ENCODE results near the gene HSDL1. TPM values are rescaled to one million over a fixed set of nuclear protein-coding genes. Genes with fewer than 3 reads are reported as not detected.

The HSDL1 gene
- total and polyA plus RNA-seq, 8 donors, result 7.2 to 374 (median 9.2) TPM

- Histone ChIP-seq H3K9me3 (no peaks in the 10 kb centered on the region), H3K36me3 (no peaks in the 10 kb centered on the region), H3K4me1 (no peaks in the 10 kb centered on the region), H3K27ac (no peak overlapping the region), H3K27me3 (peaks cover 0 to 28% (median 0%) of the 10 kb centered on the region in 3 donors), H3K4me3 (no peak overlapping the region)
- no peak for DNase-seq
- WGBS, 5 donors, result 70 to 75% (median 72%) methylated on average over 13 of the region's 13 CpGs
- intact Hi-C loops (cut with DNase I; ENCODE audit: low total_unique reads), result no loop called here
- TF ChIP-seq POLR2AphosphoS5 (IDR thresholded peaks at IDR 0.05), result no peak
- no peak for TF ChIP-seq CTCF (IDR thresholded peaks at IDR 0.05)
- no peak for TF ChIP-seq POLR2A (IDR thresholded peaks at IDR 0.05)
- TF ChIP-seq EP300 (IDR thresholded peaks at IDR 0.05), result no peak
These were observed 22.1 kb upstream of the HSDL1 start for GRCh38 chr16:84166796-84167695.

GRCh38 chr16:84165746-84166145 lies 20.8 kb upstream of the HSDL1 start:
- no peaks in the 10 kb centered on the region for H3K4me1 ChIP-seq
- 81 to 89% (median 87%) methylated on average over 7 of the region's 7 CpGs for WGBS, 5 donors
- no peak overlapping the region for H3K4me3 ChIP-seq
- intact Hi-C loops (cut with DNase I; ENCODE audit: low total_unique reads), result no loop called here
- H3K27me3 ChIP-seq, result peaks cover 0 to 36% (median 0%) of the 10 kb centered on the region in 3 donors
- no peaks in the 10 kb centered on the region for H3K36me3 ChIP-seq
- H3K27ac ChIP-seq, result no peak overlapping the region
- no peaks in the 10 kb centered on the region for H3K9me3 ChIP-seq
- TF ChIP-seq EP300 (IDR thresholded peaks at IDR 0.05) (no peak), POLR2AphosphoS5 (IDR thresholded peaks at IDR 0.05) (no peak), CTCF (IDR thresholded peaks at IDR 0.05) (no peak), POLR2A (IDR thresholded peaks at IDR 0.05) (no peak)
- DNase-seq, result no peak

GRCh38 chr16:84161801-84162200 lies 16.8 kb upstream of the HSDL1 start:
- no peak overlapping the region for H3K27ac ChIP-seq
- H3K36me3 ChIP-seq, result no peaks in the 10 kb centered on the region
- no peak overlapping the region for H3K4me3 ChIP-seq
- H3K9me3 ChIP-seq, result no peaks in the 10 kb centered on the region
- H3K4me1 ChIP-seq, result no peaks in the 10 kb centered on the region
- no peak for DNase-seq
- peaks cover 0 to 38% (median 13%) of the 10 kb centered on the region in 3 donors for H3K27me3 ChIP-seq
- intact Hi-C loops (cut with DNase I; ENCODE audit: low total_unique reads), result no loop called here
- TF ChIP-seq POLR2A (IDR thresholded peaks at IDR 0.05) (no peak), POLR2AphosphoS5 (IDR thresholded peaks at IDR 0.05) (no peak), CTCF (IDR thresholded peaks at IDR 0.05) (no peak), EP300 (IDR thresholded peaks at IDR 0.05) (no peak)
- WGBS, 5 donors, result 60 to 71% (median 64%) methylated on average over 3 of the region's 3 CpGs

GRCh38 chr16:84161037-84161436 lies 16.1 kb upstream of the HSDL1 start:
- Histone ChIP-seq H3K36me3 (no peaks in the 10 kb centered on the region), H3K9me3 (no peaks in the 10 kb centered on the region), H3K4me1 (no peaks in the 10 kb centered on the region), H3K27ac (no peak overlapping the region), H3K27me3 (peaks cover 0 to 35% (median 13%) of the 10 kb centered on the region in 3 donors), H3K4me3 (no peak overlapping the region)
- no peak for DNase-seq
- TF ChIP-seq POLR2AphosphoS5 (IDR thresholded peaks at IDR 0.05) (no peak), CTCF (IDR thresholded peaks at IDR 0.05) (no peak), POLR2A (IDR thresholded peaks at IDR 0.05) (no peak), EP300 (IDR thresholded peaks at IDR 0.05) (no peak)
- intact Hi-C loops (cut with DNase I; ENCODE audit: low total_unique reads), result no loop called here
- 75 to 81% (median 78%) methylated on average over 9 to 10 of the region's 10 CpGs for WGBS, 5 donors
